Pulmonary artery endothelial cell (primary cell): ENCODE data around the gene ZDHHC5. TPM values are rescaled to one million over a fixed set of nuclear protein-coding genes. Genes with fewer than 3 reads are reported as not detected.
A peak's percentile ranks its signal among the peaks of the same experiment; 100 is the strongest.

Experiments used
- DNase-seq: peaks from one replicate; pipeline ENCODE4 v3.0.0-alpha.2; 2011; ENCODE audit warnings: low read depth, low spot score
- total RNA-seq: library from RNA; depleted of rRNA; stranded (reverse); fragments of >200 nt; gene quantifications from 2 replicates; pipeline ENCODE4 v1.2.3, GENCODE V29; 2014

Gene ZDHHC5, protein sequence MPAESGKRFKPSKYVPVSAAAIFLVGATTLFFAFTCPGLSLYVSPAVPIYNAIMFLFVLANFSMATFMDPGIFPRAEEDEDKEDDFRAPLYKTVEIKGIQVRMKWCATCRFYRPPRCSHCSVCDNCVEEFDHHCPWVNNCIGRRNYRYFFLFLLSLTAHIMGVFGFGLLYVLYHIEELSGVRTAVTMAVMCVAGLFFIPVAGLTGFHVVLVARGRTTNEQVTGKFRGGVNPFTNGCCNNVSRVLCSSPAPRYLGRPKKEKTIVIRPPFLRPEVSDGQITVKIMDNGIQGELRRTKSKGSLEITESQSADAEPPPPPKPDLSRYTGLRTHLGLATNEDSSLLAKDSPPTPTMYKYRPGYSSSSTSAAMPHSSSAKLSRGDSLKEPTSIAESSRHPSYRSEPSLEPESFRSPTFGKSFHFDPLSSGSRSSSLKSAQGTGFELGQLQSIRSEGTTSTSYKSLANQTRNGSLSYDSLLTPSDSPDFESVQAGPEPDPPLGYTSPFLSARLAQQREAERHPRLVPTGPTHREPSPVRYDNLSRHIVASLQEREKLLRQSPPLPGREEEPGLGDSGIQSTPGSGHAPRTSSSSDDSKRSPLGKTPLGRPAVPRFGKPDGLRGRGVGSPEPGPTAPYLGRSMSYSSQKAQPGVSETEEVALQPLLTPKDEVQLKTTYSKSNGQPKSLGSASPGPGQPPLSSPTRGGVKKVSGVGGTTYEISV
- 39.4 and 43.8 TPM in 2 replicates for total RNA-seq

- peak; percentile 99 for DNase-seq
These were observed at the start of gene ZDHHC5 for GRCh38 chr11:57667736-57668433. TSS of gene ZDHHC5 (plus strand) at chr11:57668114. CDS start at chr11:57673091, 4,977 bp downstream.

DNA sequence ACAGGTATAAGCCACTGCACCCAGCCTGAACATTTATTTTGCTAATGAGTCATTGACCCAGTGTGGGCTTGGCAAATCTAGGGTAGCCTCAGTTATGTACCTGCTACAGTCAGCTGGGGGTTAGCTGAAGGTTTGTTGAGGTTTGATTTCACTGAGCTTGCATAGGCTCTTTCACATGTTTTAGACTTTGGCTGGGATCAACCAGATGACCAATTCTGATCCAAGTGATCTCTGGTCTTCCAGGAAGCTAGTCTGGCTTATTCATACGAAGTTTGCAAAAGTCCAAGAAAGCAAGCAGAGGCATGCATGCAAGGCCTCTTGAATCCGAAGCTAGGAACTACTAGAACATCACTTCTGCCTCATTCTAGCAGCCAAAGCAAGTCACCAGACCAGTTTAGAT lies 49.5 kb upstream of the ZDHHC5 start:
- DNase-seq, result no peak

DNA sequence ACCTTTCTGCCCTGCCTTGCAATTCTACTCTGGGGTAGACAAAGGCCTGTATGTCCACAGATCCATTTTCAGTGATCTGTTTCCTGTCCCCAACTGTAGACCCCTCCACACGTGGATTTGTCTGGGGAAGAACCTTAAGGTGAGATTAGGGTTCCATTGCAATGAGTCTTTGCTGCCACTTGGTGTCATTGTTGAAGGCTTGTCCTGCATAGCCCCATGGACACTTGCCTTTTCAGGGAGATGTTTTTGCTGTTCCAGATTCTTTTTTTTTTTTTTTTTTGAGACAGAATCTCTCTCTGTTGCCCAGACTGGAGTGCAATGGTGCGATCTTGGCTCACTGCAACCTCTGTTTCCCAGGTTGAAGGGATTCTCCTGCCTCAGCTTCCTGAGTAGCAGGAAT lies 48.6 kb upstream of the ZDHHC5 start:
- DNase-seq, result no peak

DNA sequence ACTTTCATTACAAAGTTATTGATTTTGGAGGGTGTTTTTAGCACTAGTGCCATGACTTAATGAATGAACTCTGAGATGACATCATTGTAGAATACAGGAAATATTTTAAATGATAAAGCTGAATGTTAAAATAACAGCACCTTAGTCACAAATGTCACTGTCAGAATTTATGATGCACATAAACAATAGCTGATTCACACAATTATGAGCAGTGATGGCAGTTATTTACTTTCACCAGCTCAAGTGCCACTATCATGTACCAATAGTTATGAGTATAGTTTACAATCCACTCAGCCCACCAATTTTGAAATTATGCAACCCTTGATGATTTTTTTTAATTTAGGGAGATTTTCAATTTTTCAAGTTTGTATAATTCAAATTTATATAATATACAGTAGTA lies 47.4 kb upstream of the ZDHHC5 start:
- DNase-seq, result no peak

GRCh38 chr11:57622263-57622662 lies 45.7 kb upstream of the ZDHHC5 start:
- no peak for DNase-seq

- no peak for DNase-seq
These were observed 43.0 kb upstream of the ZDHHC5 start for GRCh38 chr11:57624864-57625263.

DNA sequence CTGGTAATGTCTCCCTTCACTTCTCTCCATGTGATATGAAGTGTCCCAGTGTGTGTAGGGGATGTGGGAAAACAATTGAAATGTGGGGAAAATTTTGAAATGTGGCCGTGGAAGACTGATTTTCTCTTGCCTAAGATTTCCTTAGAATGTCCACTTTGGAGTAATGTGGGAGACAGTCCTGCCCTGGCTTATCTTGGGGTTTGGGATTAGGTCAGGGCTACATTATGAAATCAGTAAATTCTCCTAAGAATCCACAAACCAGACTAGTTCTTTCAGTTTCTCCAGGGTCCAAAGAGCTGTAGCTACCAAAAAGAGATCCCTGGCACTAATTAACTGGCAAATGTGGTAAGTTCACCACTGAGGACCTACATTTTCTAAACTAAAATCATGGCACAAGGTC lies 41.0 kb upstream of the ZDHHC5 start:
- DNase-seq, result no peak

DNA sequence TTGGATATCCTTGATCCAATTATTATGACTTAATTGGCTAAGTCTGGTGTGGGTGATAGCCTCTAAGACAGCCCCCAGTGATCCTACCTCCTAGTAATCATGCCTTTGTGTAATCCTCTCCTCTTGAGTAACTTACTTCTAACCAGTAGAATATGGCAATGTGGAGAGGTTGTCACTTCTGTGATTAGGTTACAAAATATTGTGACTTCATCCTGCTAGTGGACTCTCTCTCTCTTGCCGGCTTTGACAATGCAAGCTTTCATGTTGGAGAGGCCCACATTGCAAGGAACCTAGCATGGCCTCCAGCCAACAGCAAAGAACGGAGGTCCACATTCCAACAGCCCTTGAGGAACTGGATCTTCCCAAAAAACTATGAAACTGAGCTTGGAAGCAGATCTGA lies 37.7 kb upstream of the ZDHHC5 start:
- no peak for DNase-seq

DNA sequence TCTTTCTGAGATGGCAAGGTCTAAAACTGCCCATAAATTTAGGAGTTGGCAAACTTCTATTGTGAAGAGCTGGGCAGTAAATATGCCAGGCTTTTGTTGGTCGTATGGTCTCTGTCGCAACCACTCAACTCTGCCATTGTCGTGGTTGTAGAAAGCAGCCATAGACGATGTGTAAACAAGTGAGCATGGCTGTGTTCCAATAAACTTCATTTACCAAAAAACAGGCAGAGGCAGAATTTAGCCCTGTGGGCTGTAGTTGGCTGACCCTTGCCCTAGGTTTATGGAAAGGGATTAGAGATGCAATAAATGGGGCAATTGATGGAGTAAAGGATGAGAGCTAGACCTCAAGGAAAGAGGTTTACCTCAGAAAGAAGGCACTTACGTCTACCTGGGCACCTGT lies 35.8 kb upstream of the ZDHHC5 start:
- DNase-seq, result no peak

- no peak for DNase-seq
These were observed 34.4 kb upstream of the ZDHHC5 start for GRCh38 chr11:57633394-57634070.

GRCh38 chr11:57634311-57634710 lies 33.6 kb upstream of the ZDHHC5 start:
- DNase-seq, result no peak

GRCh38 chr11:57635246-57635645 lies 32.7 kb upstream of the ZDHHC5 start:
- no peak for DNase-seq

DNA sequence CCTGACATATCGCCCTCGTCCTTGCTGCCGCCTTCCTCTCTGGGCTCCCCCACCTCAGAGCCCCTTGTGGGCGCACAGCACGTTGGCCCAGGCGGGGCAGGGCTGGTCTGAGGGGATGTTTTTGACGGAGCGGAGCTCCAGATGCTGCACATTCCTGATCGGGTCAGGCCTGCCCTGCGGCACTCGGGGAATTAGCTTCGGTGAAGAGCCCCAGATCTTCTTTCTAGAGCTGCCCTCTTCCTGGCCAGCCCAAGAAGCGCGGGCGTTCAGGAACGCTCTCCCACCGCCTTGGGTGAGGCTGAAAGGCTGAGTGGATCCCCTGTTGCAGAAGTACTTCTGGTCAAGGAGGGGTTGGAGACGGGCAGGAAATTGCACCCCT lies 30.3 kb upstream of the ZDHHC5 start:
- no peak for DNase-seq

DNA sequence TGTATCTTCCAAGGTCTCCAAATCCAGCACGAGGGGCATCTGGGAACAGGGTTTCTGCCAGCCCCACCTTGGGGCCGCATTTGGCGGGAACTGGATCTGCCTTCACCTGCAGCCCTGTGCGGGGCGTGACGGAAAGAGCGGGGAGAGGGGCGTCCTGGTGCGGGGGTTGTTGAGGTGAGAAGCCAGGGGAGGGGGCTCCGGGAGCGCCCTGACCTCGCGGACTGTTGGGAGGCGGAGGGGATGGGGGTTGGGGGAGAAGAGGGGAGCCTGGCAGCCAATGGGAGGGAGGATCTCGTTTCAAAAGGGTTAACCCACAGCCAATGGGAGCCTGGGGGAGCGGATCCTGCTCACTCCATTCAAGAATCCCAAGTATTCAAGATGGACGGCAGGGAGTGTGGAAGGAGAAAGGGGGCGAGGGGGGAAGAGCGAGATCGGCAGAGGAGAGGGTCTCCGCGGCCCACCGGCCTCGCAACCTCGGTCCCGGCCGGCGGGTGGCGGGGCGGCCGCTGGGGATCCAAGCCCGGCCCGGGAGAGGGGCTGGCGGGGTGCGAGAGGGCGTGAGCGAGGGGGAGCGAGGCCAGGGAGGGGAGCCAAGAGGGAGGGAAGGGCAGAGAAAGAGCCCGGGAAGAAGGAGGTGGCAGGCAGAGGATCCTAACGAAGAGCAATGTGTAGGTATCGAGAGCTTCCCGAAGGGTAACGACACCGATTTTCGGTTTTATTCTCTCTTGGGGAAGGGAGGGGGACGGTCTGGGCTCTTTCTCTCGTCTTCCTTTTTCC lies 29.7 kb upstream of the ZDHHC5 start:
- peak; percentile 60 for DNase-seq

DNA sequence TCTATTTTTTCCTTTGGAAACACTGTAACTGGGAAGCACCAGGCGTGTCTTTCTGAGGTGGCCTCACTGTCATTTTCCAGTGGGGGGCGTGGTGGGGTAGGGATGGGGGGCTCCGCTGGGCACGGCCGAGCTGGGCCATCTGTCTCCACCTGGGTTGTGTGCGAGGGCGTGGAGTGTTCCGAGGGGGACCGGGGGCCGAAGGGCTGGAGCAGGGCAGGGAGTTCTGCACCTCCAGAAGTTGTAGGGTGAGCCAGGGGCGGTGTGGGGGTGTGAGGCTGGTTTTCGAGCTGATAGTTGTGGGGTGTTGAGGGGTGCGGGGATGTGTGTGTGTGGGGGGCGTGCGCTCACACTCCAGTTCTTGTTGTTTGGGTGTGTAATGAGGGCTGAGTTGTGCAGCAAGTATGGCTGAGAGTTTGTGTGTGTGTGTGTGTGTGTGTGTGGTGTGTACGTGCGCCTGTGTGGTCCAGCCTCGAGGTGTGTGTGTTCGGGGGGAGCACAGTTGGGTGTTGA lies 29.0 kb upstream of the ZDHHC5 start:
- DNase-seq, result no peak

GRCh38 chr11:57639321-57640067 lies 28.4 kb upstream of the ZDHHC5 start:
- DNase-seq, result no peak

DNA sequence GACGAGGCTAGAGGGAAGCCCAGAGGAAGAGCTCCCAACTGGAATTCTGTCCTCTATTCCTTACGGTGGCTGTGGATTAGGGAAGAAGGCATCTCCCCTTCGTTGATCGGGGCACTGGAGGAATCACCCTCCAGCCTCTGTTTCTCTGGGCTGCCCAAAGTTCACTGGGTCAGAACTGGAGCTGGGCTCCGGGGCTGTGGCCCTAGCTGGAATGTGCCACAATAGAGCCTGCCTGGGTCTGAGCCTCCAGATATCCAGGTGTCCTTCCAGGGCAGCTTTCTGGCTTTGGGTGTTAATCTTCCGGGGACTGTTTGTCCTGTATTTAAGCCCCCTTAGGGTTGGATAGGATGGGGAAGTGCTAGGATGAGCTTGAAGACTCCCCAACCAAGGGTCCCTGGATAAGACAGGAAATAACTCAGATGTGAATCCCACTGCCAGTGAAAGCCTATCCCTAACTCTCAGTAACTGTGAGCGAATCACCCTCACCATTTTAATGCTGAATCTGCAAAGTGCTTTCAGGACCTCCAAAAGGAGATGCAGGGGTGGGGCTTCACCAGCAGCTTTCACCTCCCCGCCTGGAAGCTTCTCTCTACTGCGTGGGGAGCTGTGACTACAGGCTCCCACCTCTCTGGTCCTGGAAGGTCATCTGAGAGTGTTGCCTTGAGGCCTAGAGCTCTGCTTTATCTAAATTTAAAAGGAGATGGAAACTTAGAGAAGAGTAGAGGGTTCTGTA lies 27.7 kb upstream of the ZDHHC5 start:
- DNase-seq, result no peak

- no peak for DNase-seq
These were observed 26.7 kb upstream of the ZDHHC5 start for GRCh38 chr11:57641011-57641807.
